HL-60 (cell line): ENCODE measurements around the gene ZNF771.

Experiments used
- DNase-seq, 2 experiments: peaks; one replicate each; pipeline ENCODE4 v3.0.0-alpha.2; 2010 to 2020; ENCODE audit warnings: low read depth in 1 of 2, low spot score in 1 of 2
- H3K27ac ChIP-seq: fragments of 250-450 bp; sonication (Bioruptor Pico); replicated peaks from 2 replicates; pipeline ENCODE4 v1.5.1; 2020; ENCODE audit warnings: mild to moderate bottlenecking, moderate library complexity
- H3K27me3 ChIP-seq: fragments of 250-450 bp; sonication (Bioruptor Pico); 2 replicates; pipeline ENCODE4 v1.5.1; 2021; ENCODE audit warnings: mild to moderate bottlenecking, moderate library complexity; ENCODE audit not compliant: insufficient read depth, poor library complexity, severe bottlenecking
- H3K4me3 ChIP-seq: replicated peaks from 2 replicates; pipeline ENCODE4 v1.5.1; 2011; ENCODE audit warnings: mild to moderate bottlenecking, control low read depth, low read length; ENCODE audit not compliant: insufficient read depth
- CTCF ChIP-seq: IDR thresholded peaks from one replicate; pipeline ENCODE4 v1.5.1; 2011; ENCODE audit warnings: low read length, control low read depth, inconsistent platforms; ENCODE audit not compliant: insufficient read depth
- GABPA ChIP-seq: IDR thresholded peaks from 2 replicates; pipeline ENCODE4 v1.6.1; 2012; ENCODE audit warnings: low read depth
- POLR2AphosphoS5 ChIP-seq: IDR thresholded peaks from 2 replicates; pipeline ENCODE4 v1.6.1; 2012; ENCODE audit warnings: low read depth
- REST ChIP-seq: IDR thresholded peaks from 2 replicates; pipeline ENCODE4 v1.6.1; 2012; ENCODE audit warnings: low read depth; ENCODE audit not compliant: insufficient replicate concordance
- SPI1 ChIP-seq: IDR thresholded peaks from 2 replicates; pipeline ENCODE4 v1.6.1; 2012; ENCODE audit warnings: low read depth, mild to moderate bottlenecking, borderline replicate concordance

The ZNF771 gene

GRCh38 chr16:30378236-30379157, 28.9 kb upstream of the ZNF771 start:
- Histone ChIP-seq H3K27ac (peak overlapping the region; percentile 97), H3K27me3 (no peaks in the 10 kb centered on the region), H3K4me3 (peak overlapping the region; percentile 75)
- DNase-seq, result peak; percentile 96 to 98
- TF ChIP-seq REST, result no peak
- TF ChIP-seq POLR2AphosphoS5, result peak; percentile 33; the same call in 1 of the 2 replicates

GRCh38 chr16:30379158-30379783, 28.1 kb upstream of the ZNF771 start:
- no peak for TF ChIP-seq SPI1
- no peak for TF ChIP-seq POLR2AphosphoS5
- no peak for TF ChIP-seq CTCF
- TF ChIP-seq GABPA, result no peak
- no peak for TF ChIP-seq REST
- Histone ChIP-seq H3K27ac (no peak overlapping the region; the same call in 1 of the 2 replicates), H3K27me3 (no peaks in the 10 kb centered on the region), H3K4me3 (peak overlapping the region; percentile 75)
- DNase-seq, result no peak

DNA sequence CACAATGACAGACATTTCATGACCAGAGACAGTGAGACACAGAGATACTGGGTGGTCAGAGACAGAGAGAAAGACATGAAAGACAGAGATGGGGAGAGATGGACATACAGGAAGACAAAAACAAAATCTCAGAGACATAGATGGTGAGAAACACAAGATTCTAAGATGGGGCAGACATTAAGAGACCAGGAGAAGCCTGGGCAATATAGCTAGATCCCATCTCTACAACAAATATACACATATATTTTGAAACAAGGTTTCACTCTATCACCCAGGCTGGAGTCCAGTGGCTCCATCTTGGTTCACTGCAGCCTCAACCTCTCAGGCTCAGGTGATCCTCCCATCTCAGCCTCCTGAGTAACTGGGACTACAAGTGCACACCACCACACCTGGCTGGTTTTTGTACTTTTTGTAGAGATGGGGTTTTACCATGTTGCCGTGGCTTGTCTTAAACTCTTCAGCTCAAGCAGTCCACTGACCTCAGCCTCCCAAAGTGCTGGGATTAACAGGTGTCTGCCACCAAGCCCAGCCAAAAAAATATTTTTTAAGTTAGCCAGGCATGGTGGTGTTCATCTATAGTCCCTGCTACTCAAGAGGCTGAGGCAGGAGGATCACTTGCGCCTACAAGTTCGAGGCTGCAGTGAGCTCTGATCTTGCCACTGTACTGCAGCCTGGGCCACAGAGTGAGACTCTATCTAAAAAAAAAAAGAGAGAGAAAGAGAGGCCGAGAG, 27.2 kb upstream of the ZNF771 start:
- no peak overlapping the region for H3K4me3 ChIP-seq
- H3K27ac ChIP-seq, result no peak overlapping the region
- DNase-seq, result no peak
- no peaks in the 10 kb centered on the region for H3K27me3 ChIP-seq
- TF ChIP-seq POLR2AphosphoS5 (no peak), REST (no peak), CTCF (no peak), GABPA (no peak), SPI1 (no peak)
